HepG2 (cell line): ENCODE measurements around the gene TIMM10. TPM values are rescaled to one million over a fixed set of nuclear protein-coding genes. Genes with fewer than 3 reads are reported as not detected.

ENCODE experiments used
- CERS6 ChIP-seq: sonication (generic); formaldehyde crosslinking; IDR thresholded peaks from 2 replicates; pipeline ENCODE4 v1.5.0; 2020; ENCODE audit warnings: missing genetic modification reagents
- CHD2 ChIP-seq: IDR thresholded peaks from 2 replicates; pipeline ENCODE4 v1.6.1; 2011; ENCODE audit warnings: low read depth, low read length, improper control_type of control experiment
- CSRNP1 ChIP-seq: sonication (generic); formaldehyde crosslinking; IDR thresholded peaks from 2 replicates; pipeline ENCODE4 v1.8.1; 2023; ENCODE audit warnings: mild to moderate bottlenecking, missing genetic modification reagents
- JUNB ChIP-seq: sonication (generic); formaldehyde crosslinking; IDR thresholded peaks from 2 replicates; pipeline ENCODE4 v1.8.0; 2022; ENCODE audit warnings: missing genetic modification reagents, mild to moderate bottlenecking, borderline replicate concordance
- KLF12 ChIP-seq: sonication (generic); formaldehyde crosslinking; IDR thresholded peaks from 2 replicates; pipeline ENCODE4 v1.4.0; 2020; ENCODE audit warnings: missing genetic modification reagents, borderline replicate concordance
- NAIF1 ChIP-seq: sonication (generic); formaldehyde crosslinking; IDR thresholded peaks from 2 replicates; pipeline ENCODE4 v1.5.0; 2020; ENCODE audit warnings: mild to moderate bottlenecking, missing genetic modification reagents, borderline replicate concordance
- PHF8 ChIP-seq: sonication (generic); formaldehyde crosslinking; IDR thresholded peaks from 2 replicates; pipeline ENCODE4 v1.5.0; 2020; ENCODE audit warnings: missing genetic modification reagents
- PITX1 ChIP-seq: sonication (generic); formaldehyde crosslinking; IDR thresholded peaks from 2 replicates; pipeline ENCODE4 v1.5.1; 2020; ENCODE audit warnings: mild to moderate bottlenecking, missing genetic modification reagents
- SAP130 ChIP-seq: IDR thresholded peaks from 2 replicates; pipeline ENCODE4 v1.6.1; 2016; ENCODE audit warnings: low read depth
- SUZ12 ChIP-seq: fragments of 150-350 bp; IDR thresholded peaks from 2 replicates; pipeline ENCODE4 v1.6.1; 2014; ENCODE audit warnings: low read depth, low read length
- TGIF2 ChIP-seq: IDR thresholded peaks from 2 replicates; pipeline ENCODE4 v1.6.1; 2016; ENCODE audit warnings: control low read depth, missing compliant biosample characterization
- ZFY ChIP-seq: sonication (generic); formaldehyde crosslinking; IDR thresholded peaks from 2 replicates; pipeline ENCODE4 v1.4.0; 2020; ENCODE audit warnings: missing genetic modification reagents
- ZNF407 ChIP-seq: sonication (generic); formaldehyde crosslinking; IDR thresholded peaks from one replicate; pipeline ENCODE4 v1.5.1; 2020; ENCODE audit warnings: mild to moderate bottlenecking, missing genetic modification reagents; ENCODE audit errors: not compliant biosample characterization
- ZNF672 ChIP-seq: sonication (generic); formaldehyde crosslinking; IDR thresholded peaks from 2 replicates; pipeline ENCODE4 v1.8.1; 2022; ENCODE audit warnings: missing genetic modification reagents
- ZNF766 ChIP-seq: sonication (generic); formaldehyde crosslinking; IDR thresholded peaks from 2 replicates; pipeline ENCODE4 v1.5.0; 2020; ENCODE audit warnings: missing genetic modification reagents, borderline replicate concordance
- ZNF83 ChIP-seq: sonication (generic); formaldehyde crosslinking; IDR thresholded peaks from 2 replicates; pipeline ENCODE4 v1.4.0; 2020; ENCODE audit warnings: missing genetic modification reagents, mild to moderate bottlenecking, borderline replicate concordance
- ZSCAN31 ChIP-seq: sonication (generic); formaldehyde crosslinking; IDR thresholded peaks from 2 replicates; pipeline ENCODE4 v1.5.0; 2020; ENCODE audit warnings: low read depth, mild to moderate bottlenecking, missing genetic modification reagents
- polyA plus RNA-seq, 8 experiments: library from polyadenylated mRNA; depleted of rRNA in 3 of 8; stranded (reverse) in 7 of 8; unstranded in 1 of 8; fragments of >200 nt; fragmentation: Illumina TruSeq in 4 of 8; extraction: Trizol in 4 of 8; gene quantifications; 2 replicates each; pipeline versions ENCODE4 v1.2.1 to v1.2.3, GENCODE V29; 2011 to 2016; ENCODE audit warnings: low read depth in 4 of 8, missing spikeins in 1 of 8, mixed read lengths in 1 of 8; ENCODE audit not compliant: insufficient read depth in 1 of 8
- total RNA-seq, 5 experiments: library from RNA; depleted of rRNA; stranded (reverse); fragments of >200 nt; fragmentation: Illumina TruSeq; extraction: Trizol; gene quantifications; 2 replicates each; pipeline ENCODE4 v1.2.3, GENCODE V29; 2016; ENCODE audit warnings: low read depth in 1 of 5
- TF ChIP-seq, protein P1 (sequence below): sonication (generic); formaldehyde crosslinking; IDR thresholded peaks from 2 replicates; pipeline ENCODE4 v1.9.0; 2022; ENCODE audit warnings: low read depth, missing genetic modification reagents

The TIMM10 gene
- total and polyA plus RNA-seq, 2 of the 13 experiments (the other 11 are each of a cell fraction or from before 2014, with no cell fraction given) = 67.8 to 82.2 TPM

DNA sequence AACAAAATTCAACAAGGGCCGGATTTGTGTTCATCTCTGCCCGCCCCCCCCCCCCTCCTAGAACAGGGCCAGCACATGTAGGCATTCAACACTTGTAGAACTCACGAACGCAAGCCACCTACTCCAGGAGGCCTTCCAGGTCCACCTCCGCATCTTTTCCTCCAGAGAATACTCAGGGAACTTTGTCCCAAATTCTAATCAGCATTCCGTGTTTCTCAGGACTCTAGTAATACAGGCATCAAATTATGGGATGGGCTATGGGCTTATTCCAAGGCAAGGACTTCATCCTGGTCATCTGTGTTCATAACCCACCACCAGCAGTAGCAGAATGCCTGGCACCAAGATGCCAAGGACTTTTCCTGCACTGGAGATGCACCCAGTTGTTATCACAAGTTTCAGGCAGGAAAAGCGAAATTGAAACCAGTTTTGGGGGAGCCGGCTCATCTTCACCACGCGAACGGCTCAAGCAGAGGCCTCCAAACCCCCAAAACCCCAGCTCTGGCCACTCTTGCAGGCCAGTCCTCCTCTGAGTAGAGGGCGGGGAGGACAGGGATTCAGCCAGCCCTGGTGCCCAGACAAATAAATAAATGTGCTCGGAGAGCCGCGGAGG, 36.5 kb upstream of the TIMM10 start (continued):
- no peak for TF ChIP-seq CHD2
- TF ChIP-seq CSRNP1 = 0 out of 2 replicates have a peak, but pooled peaks have one; percentile 4
- TF ChIP-seq ZFY (CRISPR knock-in tag) = 0 out of 2 replicates have a peak, but pooled peaks have one; percentile 5
- TF ChIP-seq JUNB = no peak
- TF ChIP-seq TGIF2 (CRISPR knock-in tag) = 0 out of 2 replicates have a peak, but pooled peaks have one; percentile 17
- TF ChIP-seq ZNF766 (CRISPR knock-in tag) = no peak
- no peak for TF ChIP-seq KLF12 (CRISPR knock-in tag)
- TF ChIP-seq, protein P1, sequence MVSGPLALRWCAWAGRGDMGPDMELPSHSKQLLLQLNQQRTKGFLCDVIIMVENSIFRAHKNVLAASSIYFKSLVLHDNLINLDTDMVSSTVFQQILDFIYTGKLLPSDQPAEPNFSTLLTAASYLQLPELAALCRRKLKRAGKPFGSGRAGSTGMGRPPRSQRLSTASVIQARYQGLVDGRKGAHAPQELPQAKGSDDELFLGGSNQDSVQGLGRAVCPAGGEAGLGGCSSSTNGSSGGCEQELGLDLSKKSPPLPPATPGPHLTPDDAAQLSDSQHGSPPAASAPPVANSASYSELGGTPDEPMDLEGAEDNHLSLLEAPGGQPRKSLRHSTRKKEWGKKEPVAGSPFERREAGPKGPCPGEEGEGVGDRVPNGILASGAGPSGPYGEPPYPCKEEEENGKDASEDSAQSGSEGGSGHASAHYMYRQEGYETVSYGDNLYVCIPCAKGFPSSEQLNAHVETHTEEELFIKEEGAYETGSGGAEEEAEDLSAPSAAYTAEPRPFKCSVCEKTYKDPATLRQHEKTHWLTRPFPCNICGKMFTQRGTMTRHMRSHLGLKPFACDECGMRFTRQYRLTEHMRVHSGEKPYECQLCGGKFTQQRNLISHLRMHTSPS (CRISPR knock-in tag) = no peak
- no peak for TF ChIP-seq ZNF672 (CRISPR knock-in tag)
- TF ChIP-seq SUZ12 = no peak
- TF ChIP-seq PITX1 (CRISPR knock-in tag) = no peak
- no peak for TF ChIP-seq PHF8 (CRISPR knock-in tag)
- TF ChIP-seq ZNF83 (CRISPR knock-in tag) = no peak
- TF ChIP-seq ZSCAN31 (CRISPR knock-in tag) = 0 out of 2 replicates have a peak, but pooled peaks have one; percentile 56
- no peak for TF ChIP-seq NAIF1 (CRISPR knock-in tag)
- TF ChIP-seq CERS6 = no peak
- TF ChIP-seq ZNF407 (CRISPR knock-in tag) = no peak
- 0 out of 2 replicates have a peak, but pooled peaks have one; percentile 11 for TF ChIP-seq SAP130
